ENCODE measurements around the gene VPS18. TPM values are rescaled to one million over a fixed set of nuclear protein-coding genes. Genes with fewer than 3 reads are reported as not detected.

The VPS18 gene
- total RNA-seq, 1 donor from 2014 or later = 36.7 TPM

DNA sequence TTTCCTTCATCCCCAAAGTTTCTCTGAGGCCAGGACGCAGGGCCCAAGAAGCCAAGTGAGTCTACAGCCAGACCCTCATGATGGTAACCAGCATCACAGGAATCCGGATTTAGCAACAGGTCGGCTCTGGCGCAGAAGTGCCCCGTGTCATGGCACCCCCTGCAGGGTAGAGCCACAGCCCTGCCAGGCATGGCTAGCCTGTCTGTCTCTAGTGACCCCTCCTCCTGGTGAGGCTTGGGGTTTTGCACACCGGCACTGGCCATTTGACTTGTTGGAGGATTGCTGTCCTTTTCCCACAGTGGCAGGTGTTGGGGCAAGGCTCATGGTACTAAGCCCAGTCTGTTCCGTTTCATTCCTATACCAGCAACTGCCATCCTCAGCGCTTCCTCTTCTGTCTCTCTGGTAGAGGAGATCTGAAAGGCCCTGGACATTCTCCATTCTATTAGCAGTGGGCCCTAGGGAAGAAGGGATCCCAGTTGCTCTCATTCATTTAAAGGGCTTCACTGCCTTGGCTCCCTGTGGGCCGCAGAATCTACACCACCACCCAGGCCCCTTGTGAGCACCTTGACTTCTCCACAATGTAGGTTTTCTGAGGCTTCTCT, 49.6 kb downstream of the VPS18 start:
- Mint-ChIP-seq H3K4me3 (ENCODE audit: unreplicated experiment) (no peak overlapping the region), H3K27ac (ENCODE audit: unreplicated experiment) (no peak overlapping the region)
- DNase-seq (ENCODE audit: extremely low spot score, unreplicated experiment) = no peak

DNA sequence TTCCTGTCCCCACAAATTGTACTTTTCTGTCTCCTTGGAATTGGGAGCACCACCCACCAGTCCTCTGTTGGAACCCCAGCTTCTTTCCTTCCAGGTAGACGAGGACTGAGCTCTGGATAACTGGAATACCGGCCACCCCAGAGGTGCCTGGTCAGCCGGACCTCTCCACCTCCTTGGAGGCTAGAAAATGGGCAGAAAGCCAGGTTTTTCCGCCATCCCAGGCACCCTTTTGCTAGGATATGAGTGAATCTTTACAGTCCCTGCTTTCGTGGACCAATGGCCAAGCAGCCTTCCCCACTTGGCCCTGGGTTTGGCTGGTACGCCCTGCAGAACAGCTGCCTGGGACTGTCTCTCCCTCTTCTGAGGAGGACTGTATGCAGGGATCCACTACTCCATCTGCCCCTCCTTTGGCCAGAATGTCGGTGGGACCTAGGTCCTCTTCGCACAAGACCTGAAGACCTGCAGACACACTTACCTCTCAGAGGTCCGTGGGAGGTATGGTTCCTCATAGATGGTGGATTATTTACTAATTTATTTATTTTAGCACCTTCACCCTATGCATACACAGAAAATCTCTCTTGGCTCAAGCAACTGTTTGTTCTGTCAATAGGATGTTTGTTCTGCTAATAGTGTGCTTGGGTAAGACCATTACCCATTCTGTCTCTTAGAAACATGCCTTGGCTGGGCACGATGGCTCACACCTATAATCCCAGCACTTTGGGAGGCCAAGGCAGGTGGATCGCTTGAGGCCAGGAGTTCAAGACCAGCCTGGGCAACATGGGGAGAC, 50.5 kb downstream of the VPS18 start:
- H3K27ac Mint-ChIP-seq (ENCODE audit: unreplicated experiment) = no peak overlapping the region
- H3K9me3 Mint-ChIP-seq (ENCODE audit: unreplicated experiment) = no peaks in the 10 kb centered on the region
- H3K4me1 Mint-ChIP-seq (ENCODE audit: unreplicated experiment) = peaks cover 24% of the 10 kb centered on the region
- H3K4me3 Mint-ChIP-seq (ENCODE audit: unreplicated experiment) = no peak overlapping the region
- no peak for DNase-seq (ENCODE audit: extremely low spot score, unreplicated experiment)
- peaks cover 2% of the 10 kb centered on the region for H3K27me3 Mint-ChIP-seq (ENCODE audit: unreplicated experiment)
- TF ChIP-seq, protein P1, sequence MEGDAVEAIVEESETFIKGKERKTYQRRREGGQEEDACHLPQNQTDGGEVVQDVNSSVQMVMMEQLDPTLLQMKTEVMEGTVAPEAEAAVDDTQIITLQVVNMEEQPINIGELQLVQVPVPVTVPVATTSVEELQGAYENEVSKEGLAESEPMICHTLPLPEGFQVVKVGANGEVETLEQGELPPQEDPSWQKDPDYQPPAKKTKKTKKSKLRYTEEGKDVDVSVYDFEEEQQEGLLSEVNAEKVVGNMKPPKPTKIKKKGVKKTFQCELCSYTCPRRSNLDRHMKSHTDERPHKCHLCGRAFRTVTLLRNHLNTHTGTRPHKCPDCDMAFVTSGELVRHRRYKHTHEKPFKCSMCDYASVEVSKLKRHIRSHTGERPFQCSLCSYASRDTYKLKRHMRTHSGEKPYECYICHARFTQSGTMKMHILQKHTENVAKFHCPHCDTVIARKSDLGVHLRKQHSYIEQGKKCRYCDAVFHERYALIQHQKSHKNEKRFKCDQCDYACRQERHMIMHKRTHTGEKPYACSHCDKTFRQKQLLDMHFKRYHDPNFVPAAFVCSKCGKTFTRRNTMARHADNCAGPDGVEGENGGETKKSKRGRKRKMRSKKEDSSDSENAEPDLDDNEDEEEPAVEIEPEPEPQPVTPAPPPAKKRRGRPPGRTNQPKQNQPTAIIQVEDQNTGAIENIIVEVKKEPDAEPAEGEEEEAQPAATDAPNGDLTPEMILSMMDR (IDR thresholded peaks at IDR 0.05) = no peak
- no peaks in the 10 kb centered on the region for H3K36me3 Mint-ChIP-seq (ENCODE audit: unreplicated experiment)

More for the DNA sequence above, 49.6 kb downstream of the VPS18 start:
- H3K36me3 Mint-ChIP-seq (ENCODE audit: unreplicated experiment) = no peaks in the 10 kb centered on the region
- peaks cover 2% of the 10 kb centered on the region for H3K27me3 Mint-ChIP-seq (ENCODE audit: unreplicated experiment)
- peaks cover 24% of the 10 kb centered on the region for H3K4me1 Mint-ChIP-seq (ENCODE audit: unreplicated experiment)
- no peaks in the 10 kb centered on the region for H3K9me3 Mint-ChIP-seq (ENCODE audit: unreplicated experiment)
- TF ChIP-seq, protein P1 (IDR thresholded peaks at IDR 0.05) = no peak

DNA sequence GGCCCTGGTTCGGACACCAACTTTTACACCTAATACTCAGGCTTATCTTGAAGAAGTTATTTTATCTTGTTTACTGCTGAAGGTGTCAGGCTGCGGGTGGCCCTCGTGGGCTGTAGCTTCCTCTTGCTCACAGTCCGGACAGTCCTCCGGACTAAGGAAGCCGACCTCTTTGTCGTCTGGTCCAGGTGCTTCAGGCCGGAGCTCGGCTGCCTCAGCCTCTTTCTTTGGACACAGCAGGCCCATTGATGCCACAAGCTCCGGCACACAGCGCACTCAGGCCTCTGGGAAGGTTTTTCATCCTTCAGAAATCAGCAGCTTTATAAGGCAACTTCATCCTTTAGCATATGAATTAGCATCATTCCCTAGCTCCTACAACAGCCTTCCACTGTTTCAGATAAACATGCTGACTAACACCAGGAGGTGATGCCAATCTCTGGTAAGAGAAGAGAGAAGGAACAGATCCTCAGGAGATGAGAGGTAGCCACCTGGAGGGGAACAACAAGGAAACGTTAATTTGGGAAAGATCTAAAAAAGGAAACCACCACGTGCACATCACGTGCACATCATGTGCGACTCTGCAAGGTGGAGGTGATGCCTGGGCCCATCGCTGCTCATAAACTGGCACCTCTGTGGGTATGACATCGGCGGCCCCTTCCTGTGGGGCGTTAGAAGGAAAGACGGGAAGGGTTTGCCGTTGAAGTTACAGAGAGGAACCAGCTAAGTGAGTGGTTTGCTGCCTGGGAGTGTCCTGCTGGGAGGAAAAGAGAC, 54.6 kb downstream of the VPS18 start:
- Mint-ChIP-seq H3K4me1 (ENCODE audit: unreplicated experiment) (peaks cover 17% of the 10 kb centered on the region), H3K27ac (ENCODE audit: unreplicated experiment) (no peak overlapping the region), H3K9me3 (ENCODE audit: unreplicated experiment) (no peaks in the 10 kb centered on the region), H3K4me3 (ENCODE audit: unreplicated experiment) (no peak overlapping the region), H3K27me3 (ENCODE audit: unreplicated experiment) (peaks cover 2% of the 10 kb centered on the region), H3K36me3 (ENCODE audit: unreplicated experiment) (no peaks in the 10 kb centered on the region)
- DNase-seq (ENCODE audit: extremely low spot score, unreplicated experiment) = no peak
- TF ChIP-seq, protein P1 (IDR thresholded peaks at IDR 0.05) = no peak

DNA sequence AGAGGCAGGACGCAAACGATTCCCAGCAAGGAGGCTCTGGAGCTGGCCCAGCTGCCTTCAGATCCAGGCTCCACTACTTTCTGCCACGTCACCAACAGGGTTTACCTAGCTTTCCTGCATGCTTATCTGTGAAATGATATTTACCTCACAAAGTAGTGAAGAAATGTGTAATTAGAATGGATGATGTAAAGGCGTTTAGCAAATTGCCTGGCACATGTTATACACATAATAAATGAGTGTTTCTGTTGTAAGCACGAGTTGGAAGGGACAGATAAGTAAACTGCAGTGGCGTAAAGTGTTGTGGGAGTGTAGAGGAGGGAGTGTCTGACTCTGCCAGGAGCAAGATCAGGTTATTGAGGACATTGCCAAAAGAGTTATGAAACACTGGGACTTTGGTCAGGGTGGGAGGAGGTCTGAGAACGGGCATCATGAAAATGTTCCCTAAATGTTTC, 55.5 kb downstream of the VPS18 start:
- no peak overlapping the region for H3K27ac Mint-ChIP-seq (ENCODE audit: unreplicated experiment)
- no peak for DNase-seq (ENCODE audit: extremely low spot score, unreplicated experiment)
- TF ChIP-seq, protein P1 (IDR thresholded peaks at IDR 0.05) = no peak
- no peaks in the 10 kb centered on the region for H3K9me3 Mint-ChIP-seq (ENCODE audit: unreplicated experiment)
- peaks cover 26% of the 10 kb centered on the region for H3K4me1 Mint-ChIP-seq (ENCODE audit: unreplicated experiment)
- H3K4me3 Mint-ChIP-seq (ENCODE audit: unreplicated experiment) = no peak overlapping the region
- H3K36me3 Mint-ChIP-seq (ENCODE audit: unreplicated experiment) = peaks cover 7% of the 10 kb centered on the region
- peaks cover 2% of the 10 kb centered on the region for H3K27me3 Mint-ChIP-seq (ENCODE audit: unreplicated experiment)

All from osteocyte (in vitro differentiated cells).